ENCODE results near the gene ZNF3. TPM values are rescaled to one million over a fixed set of nuclear protein-coding genes. Genes with fewer than 3 reads are reported as not detected.

Gene ZNF3
- total and polyA plus RNA-seq, 9 of the 15 experiments (the other 6 are each of a cell fraction or from before 2014, with no cell fraction given) = 30.0 to 64.9 (median 51.5) TPM

GRCh38 chr7:100126239-100126930 lies 44.9 kb upstream of the ZNF3 start (continued):
- TF ChIP-seq NKRF (IDR thresholded peaks at IDR 0.05; ENCODE audit: borderline replicate concordance) = no peak
- TF ChIP-seq NR4A1 (CRISPR knock-in tag; IDR thresholded peaks at IDR 0.05) = no peak
- TF ChIP-seq NR4A1 (tag; IDR thresholded peaks at IDR 0.05) = peak; percentile 78
- no peak for TF ChIP-seq HEY1 (CRISPR knock-in tag; IDR thresholded peaks at IDR 0.05; ENCODE audit: borderline replicate concordance)
- 0 out of 2 replicates have a peak, but pooled peaks have one; percentile 50 for TF ChIP-seq ZNF12 (CRISPR knock-in tag; IDR thresholded peaks at IDR 0.05)
- peak; percentile 13; the same call in 1 of the 2 replicates for TF ChIP-seq TRIM28 (IDR thresholded peaks at IDR 0.05)
- TF ChIP-seq ZNF696 (CRISPR knock-in tag; conservative IDR thresholded peaks at IDR 0.05) = no peak
- peak in 1 of 2 experiments; percentile 65 for TF ChIP-seq E2F6 (IDR thresholded peaks at IDR 0.05; ENCODE audit: borderline replicate concordance in 1 of 2, extremely low read depth in 1 of 2, insufficient read depth in 1 of 2, insufficient read length in 1 of 2, low read depth in 1 of 2, low read length in 1 of 2, poor library complexity in 1 of 2, severe bottlenecking in 1 of 2)
- no peak for TF ChIP-seq CBX5 (IDR thresholded peaks at IDR 0.05; ENCODE audit: borderline replicate concordance, low read depth)
- no peak for TF ChIP-seq ZNF133 (CRISPR knock-in tag; IDR thresholded peaks at IDR 0.05)
- no peak for TF ChIP-seq ZNF311 (CRISPR knock-in tag; IDR thresholded peaks at IDR 0.05)
- 0 out of 2 replicates have a peak, but pooled peaks have one; percentile 42 for TF ChIP-seq ZNF766 (CRISPR knock-in tag; conservative IDR thresholded peaks at IDR 0.05)
- TF ChIP-seq BRF1 (IDR thresholded peaks at IDR 0.05; ENCODE audit: borderline replicate concordance, extremely low read depth, insufficient read length) = no peak
- 0 out of 2 replicates have a peak, but pooled peaks have one; percentile 74 for TF ChIP-seq ZNF395 (CRISPR knock-in tag; IDR thresholded peaks at IDR 0.05)
- no peak for TF ChIP-seq LCOR (CRISPR knock-in tag; IDR thresholded peaks at IDR 0.05)
- peak; percentile 88 for TF ChIP-seq NFIC (IDR thresholded peaks at IDR 0.05)
- no peak for TF ChIP-seq ZNF830 (CRISPR knock-in tag; IDR thresholded peaks at IDR 0.05)
- TF ChIP-seq SNRNP70 (optimal IDR thresholded peaks at IDR 0.05; ENCODE audit: low read depth, low read length) = no peak
- no peak for TF ChIP-seq STAT5B (CRISPR knock-in tag; IDR thresholded peaks at IDR 0.05)
- TF ChIP-seq L3MBTL2 (IDR thresholded peaks at IDR 0.05) = peak; percentile 85
- no peak for TF ChIP-seq BMI1 (IDR thresholded peaks at IDR 0.05; ENCODE audit: low read length)
- no peak for TF ChIP-seq KAT8 (IDR thresholded peaks at IDR 0.05; ENCODE audit: low read depth)
- TF ChIP-seq PYGO2 (tag; IDR thresholded peaks at IDR 0.05) = no peak
- TF ChIP-seq THRA (IDR thresholded peaks at IDR 0.05) = no peak
